ENCODE results near the gene RGL3. TPM values are rescaled to one million over a fixed set of nuclear protein-coding genes. Genes with fewer than 3 reads are reported as not detected.

Gene RGL3
- total RNA-seq, 2 experiments from 2014 or later, result 0.49 TPM; not detected in 1

- Histone ChIP-seq H3K4me3 (ENCODE audit: low read depth, low read length, poor library complexity, severe bottlenecking) (no peak overlapping the region), H3K36me3 (ENCODE audit: insufficient read depth, low read length) (no peaks in the 10 kb centered on the region), H2AFZ (ENCODE audit: low read length) (no peak overlapping the region), H3K27ac (ENCODE audit: low read depth, low read length, poor library complexity, severe bottlenecking) (no peak overlapping the region), H4K20me1 (ENCODE audit: insufficient read depth, low read length) (no peaks in the 10 kb centered on the region), H3K79me2 (ENCODE audit: insufficient read depth, low read depth, low read length) (no peaks in the 10 kb centered on the region), H3K9me3 (ENCODE audit: low read length) (no peaks in the 10 kb centered on the region), H3K4me2 (ENCODE audit: low read length) (no peak overlapping the region), H3K4me1 (ENCODE audit: insufficient read depth, low read length, poor library complexity, severe bottlenecking) (no peaks in the 10 kb centered on the region), H3K9me2 (ENCODE audit: insufficient read depth, low read length) (no peaks in the 10 kb centered on the region)
- intact Hi-C loops (cut with micrococcal nuclease; ENCODE audit: unreplicated experiment), result no loop called here
- no peak for TF ChIP-seq EZH2phosphoT487 (IDR thresholded peaks at IDR 0.05; ENCODE audit: borderline replicate concordance, low read depth, low read length)
- TF ChIP-seq CTCF (conservative IDR thresholded peaks at IDR 0.05; ENCODE audit: low read length), result no peak
- ChIA-PET POLR2A (no interaction called here), CTCF (ENCODE audit: unreplicated experiment) (no interaction called here)
- no peak for DNase-seq (ENCODE audit: low spot score)
- no TSS peak for BruUV-seq (replicated peaks)
Measured at GRCh38 chr19:11465600-11465999, 46.5 kb upstream of the RGL3 start.

- TF ChIP-seq CTCF (conservative IDR thresholded peaks at IDR 0.05; ENCODE audit: low read length) (no peak), EZH2phosphoT487 (IDR thresholded peaks at IDR 0.05; ENCODE audit: borderline replicate concordance, low read depth, low read length) (no peak)
- no peaks in the 10 kb centered on the region for H3K4me1 ChIP-seq (ENCODE audit: insufficient read depth, low read length, poor library complexity, severe bottlenecking)
- no peak for DNase-seq (ENCODE audit: low spot score)
- H3K9me3 ChIP-seq (ENCODE audit: low read length), result no peaks in the 10 kb centered on the region
- H3K4me3 ChIP-seq (ENCODE audit: low read depth, low read length, poor library complexity, severe bottlenecking), result no peak overlapping the region
- intact Hi-C loops (cut with micrococcal nuclease; ENCODE audit: unreplicated experiment), result no loop called here
- ChIA-PET POLR2A (interaction anchor here (0.7 kb wide), 1 partner anchor 65 kb away, joined by 3 read pairs; the partner anchor contains the start of gene ECSIT), CTCF (ENCODE audit: unreplicated experiment) (no interaction called here)
- no peak overlapping the region for H3K27ac ChIP-seq (ENCODE audit: low read depth, low read length, poor library complexity, severe bottlenecking)
- no TSS peak for BruUV-seq (replicated peaks)
- no peak overlapping the region for H3K4me2 ChIP-seq (ENCODE audit: low read length)
- H3K79me2 ChIP-seq (ENCODE audit: insufficient read depth, low read depth, low read length), result no peaks in the 10 kb centered on the region
- H3K9me2 ChIP-seq (ENCODE audit: insufficient read depth, low read length), result no peaks in the 10 kb centered on the region
- H2AFZ ChIP-seq (ENCODE audit: low read length), result no peak overlapping the region
- no peaks in the 10 kb centered on the region for H4K20me1 ChIP-seq (ENCODE audit: insufficient read depth, low read length)
- H3K36me3 ChIP-seq (ENCODE audit: insufficient read depth, low read length), result no peaks in the 10 kb centered on the region
Measured at GRCh38 chr19:11464333-11465265, 45.5 kb upstream of the RGL3 start.

- H3K4me2 ChIP-seq (ENCODE audit: low read length), result no peak overlapping the region
- POLR2A ChIA-PET, result no interaction called here
- peak; percentile 38 for DNase-seq (ENCODE audit: low spot score)
- no peak overlapping the region for H2AFZ ChIP-seq (ENCODE audit: low read length)
- BruUV-seq (replicated peaks), result no TSS peak
- no peaks in the 10 kb centered on the region for H3K9me2 ChIP-seq (ENCODE audit: insufficient read depth, low read length)
- H3K79me2 ChIP-seq (ENCODE audit: insufficient read depth, low read depth, low read length), result no peaks in the 10 kb centered on the region
- CTCF ChIA-PET (ENCODE audit: unreplicated experiment), result no interaction called here
- no peak overlapping the region for H3K4me3 ChIP-seq (ENCODE audit: low read depth, low read length, poor library complexity, severe bottlenecking)
- no peaks in the 10 kb centered on the region for H3K9me3 ChIP-seq (ENCODE audit: low read length)
- TF ChIP-seq EZH2phosphoT487 (IDR thresholded peaks at IDR 0.05; ENCODE audit: borderline replicate concordance, low read depth, low read length) (no peak), CTCF (conservative IDR thresholded peaks at IDR 0.05; ENCODE audit: low read length) (no peak)
- no peaks in the 10 kb centered on the region for H3K4me1 ChIP-seq (ENCODE audit: insufficient read depth, low read length, poor library complexity, severe bottlenecking)
- H4K20me1 ChIP-seq (ENCODE audit: insufficient read depth, low read length), result no peaks in the 10 kb centered on the region
- H3K36me3 ChIP-seq (ENCODE audit: insufficient read depth, low read length), result no peaks in the 10 kb centered on the region
- intact Hi-C loops (cut with micrococcal nuclease; ENCODE audit: unreplicated experiment), result no loop called here
- no peak overlapping the region for H3K27ac ChIP-seq (ENCODE audit: low read depth, low read length, poor library complexity, severe bottlenecking)
Measured at GRCh38 chr19:11463391-11463790, 44.3 kb upstream of the RGL3 start.

Data from OCI-LY7 (cell line).